ENCODE results near the gene ERBB4. TPM values are rescaled to one million over a fixed set of nuclear protein-coding genes. Genes with fewer than 3 reads are reported as not detected.

ERBB4 gene
- total RNA-seq, 4 donors from 2014 or later = 0.04 to 0.57 (median 0.35) TPM; not detected in 1

- WGBS, 2 donors = 57 to 70% methylated on average over 4 of the region's 4 CpGs
- Histone ChIP-seq H3K4me3 (no peak overlapping the region), H3K36me3 (no peaks in the 10 kb centered on the region)
Measured at GRCh38 chr2:212408524-212408923, 130.1 kb downstream of the ERBB4 start.

GRCh38 chr2:212406716-212407115 lies 131.9 kb downstream of the ERBB4 start:
- Histone ChIP-seq H3K4me1 (no peaks in the 10 kb centered on the region), H3K27ac (no peak overlapping the region), H3K27me3 (no peaks in the 10 kb centered on the region), H3K36me3 (no peaks in the 10 kb centered on the region), H3K4me3 (no peak overlapping the region), H3K9me3 (no peaks in the 10 kb centered on the region)
- intact Hi-C loops (cut with DNase I) = no loop called here
- WGBS, 2 donors = 72 to 74% methylated on average over 1 of the region's 1 CpG
- no peak for TF ChIP-seq POLR2A (IDR thresholded peaks at IDR 0.05)
- no peak for TF ChIP-seq CTCF (IDR thresholded peaks at IDR 0.05)
- no peak for DNase-seq

More at GRCh38 chr2:212408524-212408923, 130.1 kb downstream of the ERBB4 start:
- Histone ChIP-seq H3K27me3 (no peaks in the 10 kb centered on the region), H3K9me3 (no peaks in the 10 kb centered on the region), H3K4me1 (no peaks in the 10 kb centered on the region), H3K27ac (no peak overlapping the region)
- intact Hi-C loops (cut with DNase I) = no loop called here
- no peak for DNase-seq
- TF ChIP-seq POLR2A (IDR thresholded peaks at IDR 0.05) (no peak), CTCF (IDR thresholded peaks at IDR 0.05) (no peak)

GRCh38 chr2:212402316-212402715 lies 136.3 kb downstream of the ERBB4 start:
- Histone ChIP-seq H3K4me3 (no peak overlapping the region), H3K36me3 (no peaks in the 10 kb centered on the region), H3K9me3 (no peaks in the 10 kb centered on the region), H3K27ac (no peak overlapping the region), H3K4me1 (no peaks in the 10 kb centered on the region), H3K27me3 (no peaks in the 10 kb centered on the region)
- no peak for TF ChIP-seq CTCF (IDR thresholded peaks at IDR 0.05)
- TF ChIP-seq POLR2A (IDR thresholded peaks at IDR 0.05) = no peak
- 58 to 69% methylated on average over 4 of the region's 4 CpGs for WGBS, 2 donors
- intact Hi-C loops (cut with DNase I) = no loop called here
- no peak for DNase-seq

GRCh38 chr2:212398316-212398715 lies 140.3 kb downstream of the ERBB4 start:
- no peak for TF ChIP-seq CTCF (IDR thresholded peaks at IDR 0.05)
- no peak for TF ChIP-seq POLR2A (IDR thresholded peaks at IDR 0.05)
- Histone ChIP-seq H3K27me3 (no peaks in the 10 kb centered on the region), H3K36me3 (no peaks in the 10 kb centered on the region), H3K27ac (no peak overlapping the region), H3K4me3 (no peak overlapping the region), H3K4me1 (no peaks in the 10 kb centered on the region), H3K9me3 (no peaks in the 10 kb centered on the region)
- DNase-seq = no peak
- intact Hi-C loops (cut with DNase I) = no loop called here
- 87 to 88% methylated on average over 1 of the region's 1 CpG for WGBS, 2 donors

- intact Hi-C loops (cut with DNase I) = no loop called here
- 79 to 83% methylated on average over 3 of the region's 3 CpGs for WGBS, 2 donors
- TF ChIP-seq POLR2A (IDR thresholded peaks at IDR 0.05) (no peak), CTCF (IDR thresholded peaks at IDR 0.05) (no peak)
Measured at GRCh38 chr2:212392544-212392943, 146.1 kb downstream of the ERBB4 start.

More at GRCh38 chr2:212392544-212392943, 146.1 kb downstream of the ERBB4 start:
- no peak overlapping the region for H3K27ac ChIP-seq
- H3K4me3 ChIP-seq = no peak overlapping the region
- no peaks in the 10 kb centered on the region for H3K36me3 ChIP-seq
- no peaks in the 10 kb centered on the region for H3K9me3 ChIP-seq
- H3K27me3 ChIP-seq = no peaks in the 10 kb centered on the region
- no peak for DNase-seq
- no peaks in the 10 kb centered on the region for H3K4me1 ChIP-seq

Measured in esophagus squamous epithelium (tissue), 5 donors.